H9 (cell line): ENCODE results near the gene CDH16. TPM values are rescaled to one million over a fixed set of nuclear protein-coding genes. Genes with fewer than 3 reads are reported as not detected.

Source experiments
- DNase-seq: peaks from one replicate; pipeline ENCODE4 v3.0.0-alpha.2; 2017
- H2AFZ ChIP-seq: one replicate; pipeline ENCODE4 v1.6.1; 2013; ENCODE audit warnings: mild to moderate bottlenecking, low read length, control low read depth, moderate library complexity
- H2AK5ac ChIP-seq: 2 replicates; pipeline ENCODE4 v1.6.1; 2013; ENCODE audit warnings: low read length, control low read depth, mixed read lengths; ENCODE audit not compliant: insufficient read length
- H2BK120ac ChIP-seq: one replicate; pipeline ENCODE4 v1.6.1; 2013; ENCODE audit warnings: low read depth, mild to moderate bottlenecking, low read length, control low read depth, inconsistent platforms; ENCODE audit not compliant: poor library complexity, severe bottlenecking
- H2BK12ac ChIP-seq: 2 replicates; pipeline ENCODE4 v1.6.1; 2013; ENCODE audit warnings: low read length, control low read depth, mixed read lengths, low read depth; ENCODE audit not compliant: insufficient read length
- H2BK15ac ChIP-seq: 2 replicates; pipeline ENCODE4 v1.6.1; 2013; ENCODE audit warnings: low read depth, low read length, control low read depth
- H2BK20ac ChIP-seq: one replicate; pipeline ENCODE4 v1.6.1; 2013; ENCODE audit warnings: low read depth, mild to moderate bottlenecking, low read length, control low read depth, inconsistent platforms; ENCODE audit not compliant: poor library complexity, severe bottlenecking
- H2BK5ac ChIP-seq: 2 replicates; pipeline ENCODE4 v1.6.1; 2013; ENCODE audit warnings: low read length, control low read depth, mixed read lengths; ENCODE audit not compliant: insufficient read length
- H3K14ac ChIP-seq: 2 replicates; pipeline ENCODE4 v1.6.1; 2013; ENCODE audit warnings: low read length, control low read depth; ENCODE audit not compliant: insufficient read depth
- H3K18ac ChIP-seq: 2 replicates; pipeline ENCODE4 v1.6.1; 2013; ENCODE audit warnings: low read depth, mild to moderate bottlenecking, mixed read lengths, low read length, control low read depth; ENCODE audit not compliant: insufficient read length
- H3K23ac ChIP-seq: 2 replicates; pipeline ENCODE4 v1.6.1; 2013; ENCODE audit warnings: low read length, control low read depth, mixed read lengths, low read depth; ENCODE audit not compliant: insufficient read length
- H3K23me2 ChIP-seq: 2 replicates; pipeline ENCODE4 v1.6.1; 2013; ENCODE audit warnings: low read depth, mild to moderate bottlenecking, mixed read lengths, low read length, control low read depth; ENCODE audit not compliant: insufficient read length, poor library complexity, severe bottlenecking
- H3K27ac ChIP-seq: 2 replicates; pipeline ENCODE4 v1.5.1; 2013; ENCODE audit warnings: low read length, control low read depth, mixed read lengths, low read depth; ENCODE audit not compliant: insufficient read length
- H3K27me3 ChIP-seq: 2 replicates; pipeline ENCODE4 v1.6.1; 2013; ENCODE audit warnings: low read length, control low read depth, inconsistent platforms; ENCODE audit not compliant: insufficient read depth
- H3K4ac ChIP-seq: 2 replicates; pipeline ENCODE4 v1.6.1; 2013; ENCODE audit warnings: low read depth, mild to moderate bottlenecking, control low read depth, inconsistent platforms, low read length, moderate library complexity
- H3K4me1 ChIP-seq: 2 replicates; pipeline ENCODE4 v1.6.1; 2013; ENCODE audit warnings: low read length, control low read depth, inconsistent platforms; ENCODE audit not compliant: insufficient read depth
- H3K4me2 ChIP-seq: 2 replicates; pipeline ENCODE4 v1.6.1; 2013; ENCODE audit warnings: low read length, control low read depth, mixed read lengths; ENCODE audit not compliant: insufficient read length, insufficient read depth
- H3K56ac ChIP-seq: 2 replicates; pipeline ENCODE4 v1.6.1; 2013; ENCODE audit warnings: low read depth, mild to moderate bottlenecking, mixed read lengths, low read length, control low read depth; ENCODE audit not compliant: insufficient read length
- H3K79me1 ChIP-seq: 2 replicates; pipeline ENCODE4 v1.6.1; 2013; ENCODE audit warnings: low read depth, mild to moderate bottlenecking, moderate library complexity, low read length, control low read depth, inconsistent platforms; ENCODE audit not compliant: insufficient read depth, poor library complexity, severe bottlenecking
- H3K79me2 ChIP-seq: 2 replicates; pipeline ENCODE4 v1.6.1; 2013; ENCODE audit warnings: low read length, control low read depth, inconsistent platforms; ENCODE audit not compliant: insufficient read depth
- H3K9ac ChIP-seq: 2 replicates; pipeline ENCODE4 v1.6.1; 2013; ENCODE audit warnings: low read length, control low read depth, mixed read lengths; ENCODE audit not compliant: insufficient read length; ENCODE audit errors: extremely low read depth
- H3K9me3 ChIP-seq: one replicate; pipeline ENCODE4 v1.6.1; 2013; ENCODE audit warnings: low read depth, low read length, inconsistent platforms; ENCODE audit not compliant: control insufficient read depth
- H3T11ph ChIP-seq: one replicate; pipeline ENCODE4 v1.6.1; 2013; ENCODE audit warnings: mild to moderate bottlenecking, low read length, control low read depth, inconsistent platforms
- H4K20me1 ChIP-seq: one replicate; pipeline ENCODE4 v1.6.1; 2013; ENCODE audit not compliant: control insufficient read depth, insufficient read length, insufficient read depth
- H4K5ac ChIP-seq: 2 replicates; pipeline ENCODE4 v1.6.1; 2013; ENCODE audit warnings: low read depth, mild to moderate bottlenecking, mixed read lengths, low read length, control low read depth; ENCODE audit not compliant: insufficient read length
- H4K8ac ChIP-seq: replicated peaks from 2 replicates; pipeline ENCODE4 v1.6.1; 2013; ENCODE audit warnings: low read length, control low read depth, mixed read lengths, low read depth; ENCODE audit not compliant: insufficient read length
- H4K91ac ChIP-seq: 2 replicates; pipeline ENCODE4 v1.6.1; 2013; ENCODE audit warnings: low read depth, mild to moderate bottlenecking, moderate library complexity, mixed read lengths, low read length, control low read depth; ENCODE audit not compliant: insufficient read length
- H3K27ac Mint-ChIP-seq, 3 experiments: 2 replicates in 2 of 3; 3 replicates in 1 of 3; pipeline ENCODE4 v1.8.0; 2020 to 2021; ENCODE audit warnings: mixed read lengths in 3 of 3, mild to moderate bottlenecking in 1 of 3, moderate library complexity in 1 of 3
- H3K27me3 Mint-ChIP-seq: 2 replicates; pipeline ENCODE4 v1.8.0; 2021; ENCODE audit warnings: low read depth, mild to moderate bottlenecking, moderate library complexity, mixed read lengths
- H3K36me3 Mint-ChIP-seq, 3 experiments: 2 replicates in 2 of 3; 3 replicates in 1 of 3; pipeline ENCODE4 v1.8.0; 2020 to 2021; ENCODE audit warnings: low read depth in 3 of 3, mixed read lengths in 3 of 3; ENCODE audit not compliant: insufficient read depth in 1 of 3
- H3K4me1 Mint-ChIP-seq, 2 experiments: 2 replicates each; pipeline ENCODE4 v1.8.0; 2020; ENCODE audit warnings: mixed read lengths in 2 of 2
- H3K4me3 Mint-ChIP-seq, 2 experiments: 2 replicates in 1 of 2; 3 replicates in 1 of 2; pipeline ENCODE4 v1.8.0; 2020 to 2021; ENCODE audit warnings: mild to moderate bottlenecking in 2 of 2, mixed read lengths in 2 of 2, moderate library complexity in 1 of 2
- H3K9me3 Mint-ChIP-seq, 2 experiments: 2 replicates in 1 of 2; 3 replicates in 1 of 2; pipeline ENCODE4 v1.8.0; 2020; ENCODE audit warnings: mild to moderate bottlenecking in 2 of 2, mixed read lengths in 2 of 2, moderate library complexity in 1 of 2
- WGBS: extraction: QIAGEN DNeasy Blood & Tissue Kit; methylation state at CpG from one replicate; pipeline ENCODE4 v1.1.7; 2013; ENCODE audit warnings: missing lambda C conversion rate, low lambda C conversion rate, mixed read lengths; ENCODE audit not compliant: insufficient read length; ENCODE audit errors: extremely low coverage; 5-methylcytosine and 5-hydroxymethylcytosine counted together
- total RNA-seq: library from RNA; stranded (reverse); gene quantifications from 2 replicates; pipeline ENCODE4 v1.2.1, GENCODE V29; 2021
- TF ChIP-seq, protein P1 (sequence below): fragments of 200-600 bp; sonication (generic); conservative IDR thresholded peaks from 3 replicates; pipeline ENCODE4 v1.8.0; 2021; ENCODE audit warnings: antibody characterized with exemption, mild to moderate bottlenecking

CDH16 gene
- total RNA-seq, 1 experiment from 2014 or later: not detected

DNA sequence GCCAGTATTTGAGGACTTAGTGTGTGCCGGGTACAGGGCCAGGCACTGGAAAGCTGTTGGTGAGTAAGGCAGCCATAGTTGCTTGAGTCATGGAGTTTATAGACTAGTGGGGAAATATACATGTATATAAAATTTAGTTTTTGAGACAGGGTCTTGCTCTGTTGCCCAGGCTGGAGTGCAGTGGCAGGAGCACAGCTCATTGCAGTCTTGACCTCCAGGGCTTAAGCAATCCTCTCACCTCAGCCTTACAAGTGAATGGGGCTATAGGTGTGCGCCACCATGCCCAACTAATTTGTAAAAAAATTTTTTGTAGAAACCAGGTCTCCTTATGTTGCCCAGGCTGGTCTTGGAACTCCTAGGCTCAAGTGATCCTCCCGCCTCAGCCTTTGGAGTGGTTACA, 36.0 kb downstream of the CDH16 start:
- H3K4me3 Mint-ChIP-seq: no peak overlapping the region
- H3K56ac ChIP-seq: no peak overlapping the region

More for the DNA sequence above, 36.0 kb downstream of the CDH16 start:
- no peak for DNase-seq
- Mint-ChIP-seq H3K36me3 (peaks cover 15 to 34% (median 24%) of the 10 kb centered on the region in 3 experiments; a peak in 6 of 7 replicates), H3K4me1 (peaks cover 13% of the 10 kb centered on the region in 2 experiments), H3K9me3 (no peaks in the 10 kb centered on the region), H3K27ac (no peak overlapping the region), H3K27me3 (peaks cover 12% of the 10 kb centered on the region)
- H2BK15ac ChIP-seq: no peak overlapping the region
- H3K4ac ChIP-seq: no peak overlapping the region
- no peak overlapping the region for H3K14ac ChIP-seq
- no peak overlapping the region for H2BK12ac ChIP-seq
- H3K23me2 ChIP-seq: peaks cover 6% of the 10 kb centered on the region
- no peak overlapping the region for H2AK5ac ChIP-seq
- no peak overlapping the region for H4K5ac ChIP-seq
- H3K9me3 ChIP-seq: no peaks in the 10 kb centered on the region
- no peaks in the 10 kb centered on the region; the same call in 1 of the 2 replicates for H3K27me3 ChIP-seq
- no peak overlapping the region for H2AFZ ChIP-seq
- TF ChIP-seq, protein P1, sequence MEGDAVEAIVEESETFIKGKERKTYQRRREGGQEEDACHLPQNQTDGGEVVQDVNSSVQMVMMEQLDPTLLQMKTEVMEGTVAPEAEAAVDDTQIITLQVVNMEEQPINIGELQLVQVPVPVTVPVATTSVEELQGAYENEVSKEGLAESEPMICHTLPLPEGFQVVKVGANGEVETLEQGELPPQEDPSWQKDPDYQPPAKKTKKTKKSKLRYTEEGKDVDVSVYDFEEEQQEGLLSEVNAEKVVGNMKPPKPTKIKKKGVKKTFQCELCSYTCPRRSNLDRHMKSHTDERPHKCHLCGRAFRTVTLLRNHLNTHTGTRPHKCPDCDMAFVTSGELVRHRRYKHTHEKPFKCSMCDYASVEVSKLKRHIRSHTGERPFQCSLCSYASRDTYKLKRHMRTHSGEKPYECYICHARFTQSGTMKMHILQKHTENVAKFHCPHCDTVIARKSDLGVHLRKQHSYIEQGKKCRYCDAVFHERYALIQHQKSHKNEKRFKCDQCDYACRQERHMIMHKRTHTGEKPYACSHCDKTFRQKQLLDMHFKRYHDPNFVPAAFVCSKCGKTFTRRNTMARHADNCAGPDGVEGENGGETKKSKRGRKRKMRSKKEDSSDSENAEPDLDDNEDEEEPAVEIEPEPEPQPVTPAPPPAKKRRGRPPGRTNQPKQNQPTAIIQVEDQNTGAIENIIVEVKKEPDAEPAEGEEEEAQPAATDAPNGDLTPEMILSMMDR: no peak
- H3K4me2 ChIP-seq: no peak overlapping the region
- no peak overlapping the region for H4K8ac ChIP-seq
- no peak overlapping the region for H3K9ac ChIP-seq
- no peak overlapping the region for H2BK5ac ChIP-seq
- H3T11ph ChIP-seq: no peak overlapping the region
- H4K91ac ChIP-seq: no peak overlapping the region
- H3K18ac ChIP-seq: no peak overlapping the region
- H3K79me1 ChIP-seq: peaks cover 2% of the 10 kb centered on the region
- H3K23ac ChIP-seq: no peak overlapping the region
- WGBS: no CpG with 5 or more reads among the region's 3 CpGs
- H2BK120ac ChIP-seq: no peak overlapping the region
- H3K79me2 ChIP-seq: peaks cover 5% of the 10 kb centered on the region; the same call in 1 of the 2 replicates
- no peak overlapping the region for H3K27ac ChIP-seq
- H4K20me1 ChIP-seq: no peaks in the 10 kb centered on the region
- H3K4me1 ChIP-seq: no peaks in the 10 kb centered on the region; the same call in 1 of the 2 replicates
- H2BK20ac ChIP-seq: no peak overlapping the region
